K562 (cell line): Measurements from ENCODE around the gene SRSF9. TPM values are rescaled to one million over a fixed set of nuclear protein-coding genes. Genes with fewer than 3 reads are reported as not detected.

Experiments used
- BDP1 ChIP-seq: IDR thresholded peaks from 3 replicates; pipeline ENCODE4 v1.6.1; 2011; ENCODE audit not compliant: insufficient read length, insufficient read depth
- CHAMP1 ChIP-seq: fragments of 450-650 bp; IDR thresholded peaks from 2 replicates; pipeline ENCODE4 v1.6.1; 2016; ENCODE audit warnings: mild to moderate bottlenecking
- COPS2 ChIP-seq: fragments of 450-650 bp; conservative IDR thresholded peaks from 2 replicates; pipeline ENCODE4 v1.6.1; 2016; ENCODE audit warnings: mild to moderate bottlenecking, moderate library complexity
- CREM ChIP-seq: IDR thresholded peaks from 2 replicates; pipeline ENCODE4 v1.6.1; 2014; ENCODE audit warnings: antibody characterized with exemption, low read depth
- ETS1 ChIP-seq: conservative IDR thresholded peaks from 2 replicates; pipeline ENCODE4 v1.6.1; 2011; ENCODE audit warnings: low read depth, mild to moderate bottlenecking, low read length; ENCODE audit not compliant: control insufficient read depth
- ETV1 ChIP-seq: fragments of 450-650 bp; conservative IDR thresholded peaks from 2 replicates; pipeline ENCODE4 v1.6.1; 2016; ENCODE audit warnings: missing genetic modification characterization, control low read depth, low read depth, missing compliant biosample characterization
- EWSR1 ChIP-seq: fragments of 450-650 bp; IDR thresholded peaks from 2 replicates; pipeline ENCODE4 v1.6.1; 2018; ENCODE audit warnings: borderline replicate concordance, mild to moderate bottlenecking, low read depth, moderate library complexity; ENCODE audit not compliant: partially characterized antibody
- NCOR1 ChIP-seq: fragments of 450-650 bp; IDR thresholded peaks from 2 replicates; pipeline ENCODE4 v1.6.1; 2016; ENCODE audit warnings: mild to moderate bottlenecking, moderate library complexity
- NKRF ChIP-seq: fragments of 450-650 bp; IDR thresholded peaks from 2 replicates; pipeline ENCODE4 v1.6.1; 2016; ENCODE audit warnings: borderline replicate concordance
- PHB ChIP-seq: fragments of 250-450 bp; sonication (Bioruptor Pico); IDR thresholded peaks from 2 replicates; pipeline ENCODE4 v1.5.0; 2021
- SMARCC2 ChIP-seq: fragments of 450-650 bp; IDR thresholded peaks from 2 replicates; pipeline ENCODE4 v1.6.1; 2017; ENCODE audit warnings: antibody characterized with exemption, moderate library complexity, mild to moderate bottlenecking, low read depth
- ZBTB12 ChIP-seq: fragments of 250-450 bp; sonication (Bioruptor Pico); IDR thresholded peaks from 2 replicates; pipeline ENCODE4 v1.4.0; 2020
- ZC3H11A ChIP-seq: IDR thresholded peaks from 2 replicates; pipeline ENCODE4 v1.6.1; 2012; ENCODE audit warnings: low read depth, low read length, improper control_type of control experiment
- ZMIZ1 ChIP-seq, 2 experiments: fragments of 150-350 bp in 1 of 2; IDR thresholded peaks; 2 replicates each; pipeline ENCODE4 v1.6.1; 2012 to 2016; ENCODE audit warnings: low read depth in 2 of 2, low read length in 2 of 2, mild to moderate bottlenecking in 1 of 2, moderate library complexity in 1 of 2
- ZNF133 ChIP-seq: fragments of 250-450 bp; sonication (Bioruptor Pico); IDR thresholded peaks from 2 replicates; pipeline ENCODE4 v1.4.0; 2020; ENCODE audit warnings: mild to moderate bottlenecking
- ZNF217 ChIP-seq: sonication (generic); formaldehyde crosslinking; IDR thresholded peaks from 2 replicates; pipeline ENCODE4 v1.8.0; 2022; ENCODE audit warnings: mild to moderate bottlenecking, missing genetic modification reagents
- ZNF324 ChIP-seq: fragments of 250-450 bp; sonication (Bioruptor Pico); IDR thresholded peaks from 2 replicates; pipeline ENCODE4 v1.4.0; 2020; ENCODE audit warnings: mild to moderate bottlenecking
- ZZZ3 ChIP-seq: fragments of 450-650 bp; IDR thresholded peaks from 2 replicates; pipeline ENCODE4 v1.6.1; 2016; ENCODE audit warnings: antibody characterized with exemption, mild to moderate bottlenecking, moderate library complexity
- polyA plus RNA-seq, 8 experiments: library from polyadenylated mRNA; depleted of rRNA in 4 of 8; stranded (reverse) in 5 of 8; unstranded in 3 of 8; fragments of >200 nt; fragmentation: Nextera tagmentation in 2 of 8; fragmentation: Illumina TruSeq in 1 of 8; extraction: Ambion mirVana in 2 of 8; extraction: Trizol in 1 of 8; gene quantifications; 2 replicates each; pipeline versions ENCODE4 v1.2.1 to v1.2.3, GENCODE V29; 2011 to 2014; ENCODE audit warnings: inconsistent platforms in 1 of 8, missing spikeins in 1 of 8
- total RNA-seq, 7 experiments: library from RNA; depleted of rRNA in 6 of 7; stranded (reverse); fragments of >200 nt in 6 of 7; fragmentation: Illumina TruSeq in 2 of 7; extraction: Trizol in 2 of 7; gene quantifications; 2 replicates each; pipeline versions ENCODE4 v1.2.1 to v1.2.3, GENCODE V29; 2011 to 2021; ENCODE audit warnings: low replicate concordance in 1 of 7

SRSF9 gene
- total and polyA plus RNA-seq, 9 of the 15 experiments (the other 6 are each of a cell fraction or from before 2014, with no cell fraction given) = 40.3 to 291 (median 230) TPM

- TF ChIP-seq SMARCC2 (no peak), ZNF324 (no peak), ZBTB12 (no peak; the same call in 1 of the 2 replicates), ZZZ3 (no peak), ETS1 (0 out of 2 replicates have a peak, but pooled peaks have one; percentile 18), ETV1 (tag) (peak; percentile 79), ZMIZ1 (IDR thresholded peaks at IDR 0.05; ENCODE audit: low read depth in 2 of 2, low read length in 2 of 2) (no peak), NCOR1 (no peak), CREM (peak; percentile 45), ZC3H11A (no peak), CHAMP1 (no peak), COPS2 (no peak), PHB (CRISPR knock-in tag) (peak; percentile 51; the same call in 1 of the 2 replicates), ZNF217 (no peak), EWSR1 (no peak), BDP1 (no peak), ZNF133 (CRISPR knock-in tag) (0 out of 2 replicates have a peak, but pooled peaks have one; percentile 12), NKRF (no peak; the same call in none of the 2 replicates)
Measured at GRCh38 chr12:120469450-120470149, at the start of gene SRSF9 (continued).
